Measurements from ENCODE around the gene NOVA2. TPM values are rescaled to one million over a fixed set of nuclear protein-coding genes. Genes with fewer than 3 reads are reported as not detected.

Gene NOVA2
- total RNA-seq, 1 donor = under 0.01 TPM

DNA sequence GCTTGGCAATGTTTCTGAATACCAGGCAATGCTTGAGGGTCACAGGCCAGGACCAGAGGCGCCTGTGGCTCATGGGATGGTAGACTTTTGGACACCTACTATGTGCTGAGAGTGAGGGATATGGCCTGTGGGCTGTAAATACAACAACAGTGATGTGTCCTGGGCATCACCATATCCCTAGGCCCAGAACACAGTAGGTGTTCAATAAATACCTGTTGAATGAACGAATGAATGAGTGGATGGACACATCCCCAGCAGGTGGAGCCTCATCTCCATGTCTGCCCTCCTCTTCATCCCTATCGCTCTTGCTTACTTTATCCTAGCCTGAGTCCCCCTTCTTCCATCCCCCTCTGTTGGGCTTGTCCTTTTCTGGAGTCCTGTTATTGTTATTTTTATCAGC lies 42.6 kb downstream of the NOVA2 start:
- H3K9me3 ChIP-seq (ENCODE audit: low read depth, low read length) = no peaks in the 10 kb centered on the region
- no peak overlapping the region for H3K4me3 ChIP-seq (ENCODE audit: low read length)
- H3K27me3 ChIP-seq (ENCODE audit: insufficient read depth, low read length) = peaks cover 3% of the 10 kb centered on the region
- peaks cover 8% of the 10 kb centered on the region for H3K4me1 ChIP-seq (ENCODE audit: insufficient read depth, low read length)

DNA sequence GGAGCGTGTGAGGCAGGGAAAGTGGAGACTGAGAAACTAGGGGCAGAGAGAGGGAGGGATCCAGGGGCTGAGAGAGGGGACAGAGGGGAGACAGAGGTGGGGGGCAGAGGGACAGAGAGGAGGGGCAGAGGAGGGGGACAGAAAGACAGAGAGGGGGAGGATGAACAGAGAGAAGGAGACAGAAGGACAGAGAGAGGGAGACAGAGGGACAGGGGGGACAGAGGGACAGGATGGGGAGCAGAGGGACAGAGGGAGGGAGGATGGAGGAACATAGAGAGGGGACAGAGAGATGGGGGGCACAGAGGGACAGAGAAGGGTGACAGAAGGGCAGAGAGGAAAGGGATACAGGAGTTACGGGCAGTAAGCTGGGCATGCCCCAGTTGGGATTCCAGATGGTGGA lies 44.4 kb downstream of the NOVA2 start:
- Histone ChIP-seq H3K9me3 (ENCODE audit: low read depth, low read length) (no peaks in the 10 kb centered on the region), H3K27me3 (ENCODE audit: insufficient read depth, low read length) (peaks cover 3% of the 10 kb centered on the region), H3K4me3 (ENCODE audit: low read length) (no peak overlapping the region), H3K4me1 (ENCODE audit: insufficient read depth, low read length) (peaks cover 8% of the 10 kb centered on the region)

DNA sequence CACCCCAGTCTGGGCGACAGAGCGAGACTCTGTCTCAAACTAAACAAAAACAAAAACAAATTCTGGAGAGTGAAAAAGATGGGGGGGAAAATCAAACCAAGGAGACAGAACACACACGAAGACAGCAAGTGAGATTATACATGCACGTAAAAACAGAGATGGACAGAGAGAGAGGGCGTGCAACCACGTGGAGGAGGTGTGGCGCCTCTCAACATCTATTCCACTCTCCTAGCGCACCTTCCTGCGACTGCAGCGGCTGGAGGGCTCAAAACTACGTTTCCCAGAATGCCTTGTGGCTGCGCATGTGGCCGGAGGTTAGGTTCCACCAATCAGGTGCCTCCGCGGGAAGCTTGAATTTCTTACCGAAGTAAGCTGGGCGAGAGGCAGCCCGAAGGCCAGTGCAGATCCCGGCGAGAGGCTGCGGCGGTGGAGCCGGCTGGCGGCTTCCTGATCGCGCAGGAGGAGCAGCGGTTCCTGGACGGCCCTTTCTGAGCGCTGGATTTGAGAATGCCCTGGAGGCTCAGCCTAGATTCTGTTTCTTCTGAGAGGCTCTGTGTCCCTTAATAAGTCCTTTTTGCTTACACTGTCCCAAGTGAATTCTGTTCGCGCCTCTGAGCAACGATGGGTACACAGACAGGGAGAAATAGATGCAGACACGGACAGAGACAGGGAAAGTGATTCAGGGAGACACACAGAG lies 46.0 kb downstream of the NOVA2 start:
- no peaks in the 10 kb centered on the region for H3K27me3 ChIP-seq (ENCODE audit: insufficient read depth, low read length)
- H3K4me1 ChIP-seq (ENCODE audit: insufficient read depth, low read length) = peaks cover 8% of the 10 kb centered on the region
- no peak overlapping the region for H3K4me3 ChIP-seq (ENCODE audit: low read length)
- no peaks in the 10 kb centered on the region for H3K9me3 ChIP-seq (ENCODE audit: low read depth, low read length)

DNA sequence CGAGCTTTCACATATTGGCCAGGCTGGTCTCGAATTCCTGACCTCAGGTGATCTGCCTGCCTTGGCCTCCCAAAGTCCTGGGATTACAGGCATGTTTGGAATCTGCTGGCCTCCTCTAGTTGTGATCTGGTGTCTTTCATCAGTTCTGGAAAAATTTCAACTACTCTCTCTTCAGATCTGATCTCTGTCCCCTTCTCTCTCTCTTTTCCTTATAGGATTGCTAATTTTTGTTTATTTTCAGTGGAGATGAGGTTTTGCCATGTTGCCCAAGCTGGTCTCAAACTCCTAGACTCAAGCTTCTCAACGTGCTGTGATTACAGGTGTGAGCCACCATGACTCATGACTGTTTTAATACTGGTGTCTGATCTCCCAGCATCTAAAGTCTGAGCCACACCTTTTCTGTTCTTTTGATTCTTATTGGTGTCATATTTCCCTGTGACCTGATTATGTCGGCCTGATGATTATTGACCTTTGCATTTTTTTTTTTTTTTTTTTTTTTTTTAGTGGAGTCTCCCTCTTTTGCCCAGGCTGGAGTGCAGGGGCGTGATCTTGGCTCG lies 48.7 kb downstream of the NOVA2 start:
- no peaks in the 10 kb centered on the region for H3K27me3 ChIP-seq (ENCODE audit: insufficient read depth, low read length)
- H3K4me1 ChIP-seq (ENCODE audit: insufficient read depth, low read length) = peaks cover 8% of the 10 kb centered on the region
- no peak overlapping the region for H3K4me3 ChIP-seq (ENCODE audit: low read length)
- no peaks in the 10 kb centered on the region for H3K9me3 ChIP-seq (ENCODE audit: low read depth, low read length)

- Histone ChIP-seq H3K4me1 (ENCODE audit: insufficient read depth, low read length) (no peaks in the 10 kb centered on the region), H3K9me3 (ENCODE audit: low read depth, low read length) (no peaks in the 10 kb centered on the region), H3K27me3 (ENCODE audit: insufficient read depth, low read length) (no peaks in the 10 kb centered on the region), H3K4me3 (ENCODE audit: low read length) (no peak overlapping the region)
Observed at GRCh38 chr19:45922281-45922680, 51.4 kb downstream of the NOVA2 start.

DNA sequence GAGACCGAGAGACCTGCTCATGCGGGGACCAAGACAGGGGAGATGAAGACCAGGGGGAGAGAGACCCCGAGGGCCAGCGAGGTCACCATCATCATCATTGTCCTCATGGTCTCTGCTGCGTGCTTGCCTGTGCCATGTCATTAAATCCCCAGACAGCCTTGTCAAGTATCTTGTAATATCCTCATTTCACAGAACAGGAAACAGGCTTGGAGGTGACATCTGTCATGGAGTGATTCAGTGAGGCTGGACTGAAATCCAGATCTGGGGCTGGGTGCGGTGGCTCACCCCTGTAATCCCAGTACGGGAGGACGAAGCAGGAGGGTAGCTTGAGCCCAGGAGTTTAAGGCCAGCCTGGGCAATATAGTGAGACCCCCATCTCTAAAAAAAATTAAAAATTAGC lies 53.2 kb downstream of the NOVA2 start:
- Histone ChIP-seq H3K4me3 (ENCODE audit: low read length) (no peak overlapping the region), H3K27me3 (ENCODE audit: insufficient read depth, low read length) (no peaks in the 10 kb centered on the region), H3K9me3 (ENCODE audit: low read depth, low read length) (no peaks in the 10 kb centered on the region), H3K4me1 (ENCODE audit: insufficient read depth, low read length) (no peaks in the 10 kb centered on the region)

- H3K4me1 ChIP-seq (ENCODE audit: insufficient read depth, low read length) = no peaks in the 10 kb centered on the region
- no peaks in the 10 kb centered on the region for H3K27me3 ChIP-seq (ENCODE audit: insufficient read depth, low read length)
- no peaks in the 10 kb centered on the region for H3K9me3 ChIP-seq (ENCODE audit: low read depth, low read length)
- no peak overlapping the region for H3K4me3 ChIP-seq (ENCODE audit: low read length)
Observed at GRCh38 chr19:45919678-45920077, 54.0 kb downstream of the NOVA2 start.

- Histone ChIP-seq H3K27me3 (ENCODE audit: insufficient read depth, low read length) (no peaks in the 10 kb centered on the region), H3K9me3 (ENCODE audit: low read depth, low read length) (no peaks in the 10 kb centered on the region), H3K4me3 (ENCODE audit: low read length) (no peak overlapping the region), H3K4me1 (ENCODE audit: insufficient read depth, low read length) (no peaks in the 10 kb centered on the region)
Observed at GRCh38 chr19:45918721-45919120, 54.9 kb downstream of the NOVA2 start.

DNA sequence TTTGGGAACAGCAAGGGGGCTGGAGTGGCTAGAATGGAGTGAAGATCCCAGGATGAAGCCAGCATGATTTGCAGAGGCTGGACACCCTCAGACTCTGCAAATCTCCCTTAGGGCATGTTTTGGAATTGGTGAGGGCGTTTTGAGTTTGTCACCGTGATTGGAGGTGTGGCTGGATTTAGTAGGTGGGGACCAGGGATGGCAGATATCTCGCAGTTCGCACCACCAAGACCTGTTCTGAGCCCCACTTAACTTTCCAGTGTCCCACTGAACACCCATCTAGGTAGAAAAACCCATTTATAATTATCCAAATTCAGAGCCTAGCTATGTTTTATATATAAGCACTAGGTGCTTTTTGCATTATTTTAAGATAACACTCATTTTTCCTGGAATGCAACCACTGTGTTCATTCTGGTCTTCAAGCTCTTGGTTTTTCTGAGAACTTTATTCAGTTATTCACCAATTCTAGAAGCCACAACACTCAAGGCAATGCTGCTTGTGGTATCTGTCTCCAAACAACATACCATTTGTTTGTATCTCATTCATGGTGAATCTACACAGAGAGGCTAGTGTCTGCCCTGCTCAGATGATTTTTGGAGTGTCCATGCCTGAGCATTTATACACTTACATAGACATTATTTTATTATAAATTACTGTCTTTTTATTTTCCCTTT lies 56.1 kb downstream of the NOVA2 start:
- Histone ChIP-seq H3K27me3 (ENCODE audit: insufficient read depth, low read length) (no peaks in the 10 kb centered on the region), H3K4me3 (ENCODE audit: low read length) (no peak overlapping the region)

GRCh38 chr19:45913874-45914830 lies 59.5 kb downstream of the NOVA2 start, which contains the start of gene NANOS2:
NANOS2 (minus strand) TSS chr19:45914778; CDS start chr19:45914693, 85 bp downstream.
- Histone ChIP-seq H3K27me3 (ENCODE audit: insufficient read depth, low read length) (no peaks in the 10 kb centered on the region), H3K9me3 (ENCODE audit: low read depth, low read length) (no peaks in the 10 kb centered on the region), H3K4me1 (ENCODE audit: insufficient read depth, low read length) (no peaks in the 10 kb centered on the region), H3K4me3 (ENCODE audit: low read length) (no peak within 1 kb of the TSS)

More for the DNA sequence above, 56.1 kb downstream of the NOVA2 start:
- Histone ChIP-seq H3K9me3 (ENCODE audit: low read depth, low read length) (no peaks in the 10 kb centered on the region), H3K4me1 (ENCODE audit: insufficient read depth, low read length) (no peaks in the 10 kb centered on the region)

DNA sequence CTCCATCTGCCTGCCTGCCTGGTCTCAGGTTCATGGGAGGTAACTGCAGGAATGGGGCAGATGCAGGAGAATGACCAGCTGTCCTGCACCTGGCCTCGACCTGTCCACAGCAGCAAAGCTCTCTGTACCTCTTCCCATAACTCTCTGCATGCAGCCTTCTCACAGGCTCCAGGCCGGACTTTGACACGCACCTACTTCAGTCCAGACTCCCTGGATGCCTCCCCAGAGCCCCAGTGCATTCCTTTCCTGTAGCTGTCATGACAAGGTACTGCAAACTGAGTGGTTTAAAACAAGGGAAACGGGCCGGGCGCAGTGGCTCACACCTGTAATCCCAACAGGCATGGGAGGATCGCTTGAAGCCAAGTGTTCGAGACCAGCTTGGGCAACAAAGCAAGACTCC lies 62.4 kb downstream of the NOVA2 start:
- Histone ChIP-seq H3K27me3 (ENCODE audit: insufficient read depth, low read length) (no peaks in the 10 kb centered on the region), H3K4me1 (ENCODE audit: insufficient read depth, low read length) (no peaks in the 10 kb centered on the region), H3K9me3 (ENCODE audit: low read depth, low read length) (no peaks in the 10 kb centered on the region), H3K4me3 (ENCODE audit: low read length) (no peak overlapping the region)

DNA sequence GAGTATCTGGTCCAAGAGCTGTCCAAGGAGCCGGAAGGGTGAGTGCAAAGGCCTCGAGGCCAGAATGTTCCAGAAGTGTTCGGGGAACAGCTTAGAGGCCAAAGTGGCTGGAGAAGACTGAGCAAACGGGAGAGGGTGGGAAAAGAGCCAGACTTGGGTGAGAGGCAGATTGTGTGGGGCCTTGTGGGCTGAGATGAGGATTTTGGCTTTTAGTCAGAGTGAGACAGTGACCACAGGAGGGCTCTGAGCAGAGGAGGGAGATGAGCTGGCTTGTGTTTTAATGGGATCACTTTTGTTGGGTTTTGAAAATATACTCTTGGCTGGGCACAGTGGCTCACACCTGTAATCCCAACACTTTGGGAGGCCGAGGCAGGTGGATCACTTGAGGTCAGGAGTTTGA lies 64.7 kb downstream of the NOVA2 start:
- no peak overlapping the region for H3K4me3 ChIP-seq (ENCODE audit: low read length)
- no peaks in the 10 kb centered on the region for H3K4me1 ChIP-seq (ENCODE audit: insufficient read depth, low read length)
- H3K9me3 ChIP-seq (ENCODE audit: low read depth, low read length) = no peaks in the 10 kb centered on the region
- no peaks in the 10 kb centered on the region for H3K27me3 ChIP-seq (ENCODE audit: insufficient read depth, low read length)

GRCh38 chr19:45906221-45906620 lies 67.4 kb downstream of the NOVA2 start:
- Histone ChIP-seq H3K4me1 (ENCODE audit: insufficient read depth, low read length) (peaks cover 11% of the 10 kb centered on the region), H3K4me3 (ENCODE audit: low read length) (no peak overlapping the region), H3K27me3 (ENCODE audit: insufficient read depth, low read length) (no peaks in the 10 kb centered on the region), H3K9me3 (ENCODE audit: low read depth, low read length) (no peaks in the 10 kb centered on the region)

GRCh38 chr19:45905011-45905410 lies 68.7 kb downstream of the NOVA2 start:
- Histone ChIP-seq H3K4me3 (ENCODE audit: low read length) (no peak overlapping the region), H3K27me3 (ENCODE audit: insufficient read depth, low read length) (no peaks in the 10 kb centered on the region), H3K4me1 (ENCODE audit: insufficient read depth, low read length) (peaks cover 18% of the 10 kb centered on the region), H3K9me3 (ENCODE audit: low read depth, low read length) (no peaks in the 10 kb centered on the region)

Measured in mononuclear cell (primary cell).